OCI-LY3 (cell line): ENCODE measurements around the gene EVA1B.

Experiments
- H2AFZ ChIP-seq: fragments of 200-600, 300-600 bp; shearing (Covaris generic); 2 replicates; pipeline ENCODE4 v1.6.0; 2014; ENCODE audit warnings: antibody characterized with exemption, low read depth, low read length
- H3K27ac ChIP-seq: fragments of 200-600, 300-600 bp; sonication (generic); 2 replicates; pipeline ENCODE4 v1.5.1; 2014; ENCODE audit warnings: mild to moderate bottlenecking, low read length, moderate library complexity, mixed read lengths
- H3K27me3 ChIP-seq: fragments of 200-600, 300-600 bp; sonication (generic); 2 replicates; pipeline ENCODE4 v1.6.1; 2014; ENCODE audit warnings: low read depth, low read length, mixed read lengths
- H3K36me3 ChIP-seq: fragments of 200-600, 300-600 bp; sonication (generic); replicated peaks from 2 replicates; pipeline ENCODE3; 2014; ENCODE audit warnings: low read depth, low read length, mixed read lengths
- H3K4me1 ChIP-seq: fragments of 300-600, 200-600 bp; sonication (generic); 2 replicates; pipeline ENCODE4 v1.6.1; 2014; ENCODE audit warnings: low read length, mixed read lengths
- H3K4me2 ChIP-seq: fragments of 200-600, 300-600 bp; sonication (generic); 2 replicates; pipeline ENCODE4 v1.6.1; 2014; ENCODE audit warnings: low read length, mixed read lengths
- H3K4me3 ChIP-seq: fragments of 300-600, 200-600 bp; sonication (generic); 2 replicates; pipeline ENCODE4 v1.5.1; 2014; ENCODE audit warnings: antibody characterized with exemption, mild to moderate bottlenecking, low read length, moderate library complexity
- H3K79me2 ChIP-seq: fragments of 300-600, 200-600 bp; shearing (Covaris generic); 2 replicates; pipeline ENCODE4 v1.6.1; 2014; ENCODE audit warnings: mild to moderate bottlenecking, low read length, mixed read lengths
- H3K9ac ChIP-seq: fragments of 300-600, 200-600 bp; shearing (Covaris generic); 2 replicates; pipeline ENCODE4 v1.6.0; 2014; ENCODE audit warnings: mild to moderate bottlenecking, low read length, moderate library complexity
- H3K9me3 ChIP-seq: fragments of 200-600, 300-600 bp; shearing (Covaris generic); 2 replicates; pipeline ENCODE4 v1.6.1; 2014; ENCODE audit warnings: low read length, mixed read lengths; ENCODE audit not compliant: insufficient read depth
- H4K20me1 ChIP-seq: fragments of 200-600, 300-600 bp; sonication (generic); 2 replicates; pipeline ENCODE4 v1.6.1; 2016; ENCODE audit warnings: low read length, mixed read lengths; ENCODE audit not compliant: insufficient read depth
- CTCF ChIP-seq: fragments of 200-600, 300-600 bp; sonication (generic); IDR thresholded peaks from 2 replicates; pipeline ENCODE4 v1.5.1; 2014; ENCODE audit warnings: antibody characterized with exemption, low read length, low read depth
- EZH2phosphoT487 ChIP-seq: fragments of 200-600 bp; shearing (Covaris generic); IDR thresholded peaks from 2 replicates; pipeline ENCODE4 v1.6.1; 2018; ENCODE audit warnings: antibody characterized with exemption, mixed run types, low read depth

The EVA1B gene

GRCh38 chr1:36367066-36367465, 43.6 kb upstream of the EVA1B start:
- H3K27ac ChIP-seq: no peak overlapping the region
- TF ChIP-seq CTCF: no peak
- TF ChIP-seq EZH2phosphoT487: no peak
- H2AFZ ChIP-seq: no peak overlapping the region
- no peaks in the 10 kb centered on the region for H3K27me3 ChIP-seq
- H3K9ac ChIP-seq: no peak overlapping the region
- peaks cover 4% of the 10 kb centered on the region; the same call in 1 of the 2 replicates for H4K20me1 ChIP-seq
- no peaks in the 10 kb centered on the region for H3K9me3 ChIP-seq
- H3K4me3 ChIP-seq: no peak overlapping the region
- H3K36me3 ChIP-seq: no peaks in the 10 kb centered on the region
- no peaks in the 10 kb centered on the region for H3K79me2 ChIP-seq
- H3K4me2 ChIP-seq: no peak overlapping the region
- H3K4me1 ChIP-seq: peaks cover 11% of the 10 kb centered on the region

- Histone ChIP-seq H3K4me3 (no peak overlapping the region), H3K9ac (no peak overlapping the region), H3K27me3 (no peaks in the 10 kb centered on the region), H2AFZ (no peak overlapping the region), H4K20me1 (peaks cover 4% of the 10 kb centered on the region; the same call in 1 of the 2 replicates), H3K79me2 (no peaks in the 10 kb centered on the region), H3K4me1 (peaks cover 11% of the 10 kb centered on the region), H3K4me2 (no peak overlapping the region), H3K27ac (no peak overlapping the region), H3K36me3 (no peaks in the 10 kb centered on the region), H3K9me3 (no peaks in the 10 kb centered on the region)
- TF ChIP-seq EZH2phosphoT487 (no peak), CTCF (no peak)
Measured at GRCh38 chr1:36366091-36366661, 42.7 kb upstream of the EVA1B start.

- no peak for TF ChIP-seq EZH2phosphoT487
- TF ChIP-seq CTCF: no peak
- Histone ChIP-seq H3K27ac (no peak overlapping the region), H3K36me3 (no peaks in the 10 kb centered on the region), H3K27me3 (no peaks in the 10 kb centered on the region), H2AFZ (no peak overlapping the region), H3K4me1 (peaks cover 11% of the 10 kb centered on the region), H3K9ac (no peak overlapping the region), H3K9me3 (no peaks in the 10 kb centered on the region), H3K4me3 (no peak overlapping the region), H3K79me2 (no peaks in the 10 kb centered on the region), H4K20me1 (peaks cover 4% of the 10 kb centered on the region; the same call in 1 of the 2 replicates), H3K4me2 (no peak overlapping the region)
Measured at GRCh38 chr1:36365381-36365780, 41.9 kb upstream of the EVA1B start.

- Histone ChIP-seq H3K79me2 (no peaks in the 10 kb centered on the region), H3K9me3 (no peaks in the 10 kb centered on the region), H3K4me2 (no peak overlapping the region), H2AFZ (no peak overlapping the region), H4K20me1 (no peaks in the 10 kb centered on the region), H3K27ac (no peak overlapping the region), H3K36me3 (no peaks in the 10 kb centered on the region), H3K4me3 (no peak overlapping the region), H3K4me1 (no peaks in the 10 kb centered on the region), H3K9ac (no peak overlapping the region), H3K27me3 (no peaks in the 10 kb centered on the region)
- no peak for TF ChIP-seq CTCF
- TF ChIP-seq EZH2phosphoT487: no peak
Measured at GRCh38 chr1:36359911-36360550, 36.6 kb upstream of the EVA1B start.
